Activated T-cell treated with anti-CD3 and anti-CD28 coated beads for 48 hours (primary cell): Measurements from ENCODE around the gene BACE2.
"Not testable (repeated sequence)": the region's sequence is repeated elsewhere in the genome, so short reads cannot be mapped to it uniquely, and the experiment has no call there.

Experiments
- DNase-seq: peaks from one replicate; pipeline ENCODE4 v3.0.0-alpha.2; 2020; ENCODE audit warnings: low read depth

BACE2 gene

DNA sequence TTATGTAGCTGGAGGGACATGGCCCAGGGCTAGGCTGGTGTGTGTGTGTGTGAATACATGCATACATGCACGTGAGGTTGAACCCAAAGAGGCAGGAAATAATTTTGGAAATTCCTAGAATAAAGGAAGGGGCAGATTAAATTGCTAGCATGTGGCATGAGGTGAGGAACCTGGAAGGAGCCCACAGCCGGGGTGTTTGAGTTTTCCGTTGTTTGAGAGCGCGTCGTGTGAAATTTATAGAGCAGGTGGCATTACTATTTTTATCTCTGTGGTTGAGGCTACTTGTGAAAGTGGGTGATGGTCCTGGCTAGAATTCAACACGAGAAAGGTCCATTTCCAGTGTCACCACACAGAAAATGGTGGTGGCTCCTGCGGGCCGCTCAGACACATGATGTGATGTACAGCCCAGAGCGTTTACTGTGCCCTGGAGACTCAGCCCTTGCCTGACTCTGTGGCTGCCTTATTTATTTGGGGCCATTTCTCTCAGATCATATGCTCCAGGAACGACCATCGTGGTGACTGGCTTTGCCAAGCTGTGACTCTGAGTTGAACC lies 48.0 kb downstream of the BACE2 start:
- no peak for DNase-seq

DNA sequence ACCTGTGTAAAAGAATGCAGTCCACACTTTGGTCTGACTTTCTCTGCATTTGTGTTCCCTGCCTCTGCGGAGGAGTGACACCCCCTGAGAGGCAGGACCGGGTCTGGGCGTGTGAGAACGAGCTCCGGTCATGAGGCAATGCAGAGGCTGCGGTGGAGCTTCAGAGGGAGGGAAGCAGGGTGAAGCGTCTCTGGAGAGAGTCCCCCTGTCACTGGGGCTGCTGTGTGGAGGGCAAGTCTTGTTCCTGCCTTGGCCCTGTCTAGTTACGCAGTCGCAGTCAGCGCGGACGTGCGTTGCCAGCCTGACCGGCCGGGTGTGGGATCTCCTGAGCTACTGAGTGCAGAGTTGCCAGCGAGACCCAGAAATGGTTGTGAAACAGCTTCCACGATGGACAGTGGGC lies 48.5 kb downstream of the BACE2 start:
- DNase-seq = no peak

DNA sequence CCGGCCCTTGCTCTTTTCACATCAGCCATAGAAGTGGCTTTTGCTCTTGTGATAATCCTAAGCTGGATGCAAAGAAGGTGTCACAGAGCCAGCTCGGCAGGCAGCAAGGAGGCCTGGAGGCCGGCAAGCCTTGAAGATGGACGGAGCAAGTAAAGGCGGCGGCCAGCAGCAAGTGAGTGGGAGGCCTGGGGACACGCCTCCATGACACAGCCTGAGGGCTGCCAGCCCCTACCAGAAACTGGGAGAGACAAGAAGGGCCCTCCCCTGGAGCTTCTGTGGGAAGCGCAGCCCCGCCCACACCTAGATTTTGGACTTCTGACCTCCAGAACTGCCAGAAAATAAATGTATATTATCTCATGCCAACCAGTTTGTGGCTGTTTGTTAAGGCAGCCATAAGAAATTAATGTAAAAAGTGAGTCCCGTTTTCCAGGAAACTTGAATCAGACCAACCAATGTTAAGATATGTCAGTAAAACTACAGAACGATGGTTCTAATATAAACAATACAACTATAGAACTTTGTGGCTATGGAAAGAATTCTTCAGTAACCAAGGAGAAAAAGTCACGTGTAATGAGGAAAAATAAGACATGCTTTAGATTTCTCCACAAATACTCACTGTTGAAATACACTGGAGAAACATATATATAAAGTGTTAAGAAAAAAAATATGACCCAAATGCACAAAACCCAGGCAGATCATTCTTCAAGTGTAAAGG lies 49.9 kb downstream of the BACE2 start:
- DNase-seq = no peak

DNA sequence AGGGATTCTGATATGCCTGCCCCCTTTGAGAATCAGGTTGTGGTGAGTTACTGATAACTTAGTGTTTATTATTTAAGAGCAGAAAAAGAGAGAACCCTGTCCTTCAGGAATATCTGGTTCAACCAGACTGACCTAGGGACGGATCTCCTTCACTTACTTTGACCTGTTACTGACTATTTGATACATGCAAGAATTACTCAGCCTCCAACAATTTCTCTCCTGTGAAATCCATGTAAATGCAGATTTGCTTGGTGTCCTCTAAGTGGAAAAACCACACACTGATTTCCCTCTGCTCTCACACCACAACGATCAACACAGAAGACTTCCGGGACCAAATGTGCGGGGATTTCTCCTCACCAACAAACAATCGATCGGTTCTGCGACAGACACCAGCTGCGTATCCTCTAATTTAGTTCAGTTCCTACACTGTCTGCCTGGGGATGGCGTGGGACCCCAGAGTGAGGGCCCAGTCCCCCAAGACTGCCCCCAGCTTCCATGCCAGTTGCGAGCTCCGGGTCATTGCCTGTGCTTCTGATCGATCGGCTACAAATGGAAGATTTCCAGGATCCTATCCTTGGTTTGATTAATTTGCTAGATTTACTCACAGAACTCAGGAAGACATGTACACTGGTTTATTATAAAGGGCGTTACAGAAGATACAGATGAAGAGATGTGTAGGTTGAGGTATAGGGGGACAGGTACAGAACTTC lies 51.7 kb downstream of the BACE2 start:
- no peak for DNase-seq

DNA sequence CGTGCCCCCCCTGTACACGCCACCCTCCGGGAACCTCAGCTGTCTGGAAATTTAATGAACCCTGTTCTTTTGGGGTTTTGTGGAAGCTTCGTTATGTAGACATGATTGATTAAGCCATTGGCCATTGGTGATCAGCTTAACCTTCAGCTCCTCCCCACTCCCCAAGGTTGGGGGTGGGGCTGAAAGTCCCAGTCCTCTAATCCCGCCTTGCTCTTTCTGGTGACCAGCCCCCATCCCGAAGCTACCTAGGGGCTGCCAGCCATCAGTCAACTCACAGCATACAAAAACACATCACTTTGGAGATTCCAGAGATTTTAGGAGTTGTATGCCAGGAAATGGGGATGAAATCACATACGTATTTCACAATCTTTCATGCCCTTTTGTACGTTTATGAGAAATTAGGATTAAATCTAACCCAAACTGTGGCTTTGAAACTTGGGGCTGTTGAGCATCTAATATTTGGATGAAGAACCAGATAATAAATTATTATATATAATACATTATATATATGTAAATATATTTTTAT lies 52.3 kb downstream of the BACE2 start:
- DNase-seq = no peak

DNA sequence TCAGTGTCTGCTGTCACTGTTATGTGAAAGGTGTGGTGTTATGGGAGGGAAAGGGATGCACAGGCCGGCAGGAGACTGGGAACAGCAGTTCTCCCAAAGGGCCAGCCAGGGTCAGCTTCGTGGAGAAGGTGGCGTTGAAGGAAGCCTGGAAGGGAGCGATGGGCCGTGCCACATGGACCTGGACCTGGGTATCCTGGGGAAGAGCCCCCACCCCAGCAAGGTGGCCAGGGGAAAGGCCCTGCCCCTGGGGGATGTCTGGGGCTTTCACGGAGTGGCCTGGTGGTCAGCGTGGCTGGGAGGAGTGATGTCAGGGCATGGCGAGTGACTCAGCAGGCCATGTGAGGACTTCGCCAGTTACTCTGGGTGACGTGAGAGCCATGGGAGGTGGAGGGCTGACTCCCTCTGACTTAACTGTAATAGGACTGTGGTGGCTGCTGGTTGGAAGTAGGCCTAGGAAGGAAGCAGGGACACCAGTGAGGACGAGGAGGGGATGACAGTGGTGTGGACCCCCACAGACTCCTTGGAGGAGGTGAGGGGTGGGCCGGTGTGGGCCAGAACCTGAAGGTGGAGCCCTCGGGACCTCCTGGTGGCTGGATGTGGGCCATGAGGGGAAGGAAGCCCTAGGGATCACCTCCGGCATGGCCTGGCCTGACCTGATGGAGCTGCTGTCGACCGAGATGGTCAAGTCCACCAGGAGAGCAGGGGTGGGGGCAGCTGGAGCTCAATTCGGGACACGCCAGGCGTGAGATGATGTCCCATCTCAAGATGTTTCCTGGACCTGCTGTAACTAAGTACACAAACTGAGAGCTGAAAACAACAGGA lies 54.5 kb downstream of the BACE2 start:
- no peak for DNase-seq

DNA sequence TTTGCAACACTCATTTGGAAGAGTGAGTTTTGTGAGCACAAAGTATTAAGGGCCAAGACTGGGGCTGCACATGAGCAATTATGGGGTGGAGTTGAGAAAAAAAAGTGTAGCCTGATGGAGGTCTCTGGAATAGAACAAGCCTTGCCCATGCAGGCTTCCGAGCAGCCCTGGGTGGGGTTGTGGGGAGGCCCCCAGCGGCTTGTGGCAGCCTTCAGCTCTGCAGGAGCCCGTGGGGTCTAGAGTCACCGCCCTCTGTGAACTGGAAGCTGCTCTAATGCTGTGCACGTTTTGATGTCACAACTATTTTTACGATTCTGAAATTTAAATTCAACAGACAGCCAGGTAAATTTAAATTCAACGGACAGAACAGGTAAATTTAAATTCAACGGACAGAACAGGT lies 58.9 kb downstream of the BACE2 start:
- no peak for DNase-seq

DNA sequence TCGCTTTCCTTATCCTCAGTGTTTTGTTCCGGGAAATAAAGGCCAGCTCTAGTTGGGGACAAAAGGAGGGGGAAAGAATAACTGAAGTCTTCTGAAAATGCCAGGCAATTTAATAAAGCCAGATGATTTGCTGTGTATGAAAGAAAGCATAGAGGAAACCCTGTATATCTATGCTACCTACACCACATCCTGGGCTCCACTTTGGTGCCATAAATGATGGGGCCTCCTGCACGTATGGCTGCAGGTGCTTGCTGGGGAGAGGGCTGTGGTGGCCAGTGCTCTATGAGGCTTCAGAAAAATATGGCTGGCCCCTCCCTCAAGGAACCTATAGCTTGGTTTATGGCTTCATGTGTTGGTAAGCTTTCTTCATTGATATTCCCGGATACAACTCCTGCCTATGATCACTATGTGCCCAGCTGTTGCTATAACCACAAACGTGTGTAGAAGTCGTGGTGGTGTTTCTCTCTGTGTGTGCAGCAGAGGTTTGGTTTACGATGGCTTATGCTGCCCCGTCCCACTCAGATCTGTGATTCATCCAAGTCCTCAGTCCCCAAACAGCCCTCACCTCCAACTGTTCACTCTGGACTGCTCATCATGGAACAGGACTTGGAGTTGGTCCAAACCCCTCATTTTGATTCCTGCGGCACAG lies 59.5 kb downstream of the BACE2 start:
- DNase-seq = no peak

DNA sequence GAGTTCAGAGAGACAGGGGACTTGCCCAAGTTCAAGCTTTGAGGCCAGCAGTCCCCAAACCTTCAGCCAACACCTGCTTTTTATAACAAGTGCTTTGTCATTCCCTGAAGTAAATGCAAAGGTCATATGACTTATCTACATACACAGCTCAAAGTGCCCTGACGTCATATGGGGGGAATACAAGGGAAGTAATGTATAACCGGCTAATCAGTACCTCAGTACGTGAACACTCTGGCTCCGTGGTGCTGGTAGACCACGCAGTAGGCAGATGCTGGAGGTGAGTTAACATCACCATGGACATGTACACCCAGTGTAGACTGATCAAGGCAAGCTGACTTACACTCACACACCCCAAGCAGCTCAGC lies 60.0 kb downstream of the BACE2 start:
- no peak for DNase-seq

DNA sequence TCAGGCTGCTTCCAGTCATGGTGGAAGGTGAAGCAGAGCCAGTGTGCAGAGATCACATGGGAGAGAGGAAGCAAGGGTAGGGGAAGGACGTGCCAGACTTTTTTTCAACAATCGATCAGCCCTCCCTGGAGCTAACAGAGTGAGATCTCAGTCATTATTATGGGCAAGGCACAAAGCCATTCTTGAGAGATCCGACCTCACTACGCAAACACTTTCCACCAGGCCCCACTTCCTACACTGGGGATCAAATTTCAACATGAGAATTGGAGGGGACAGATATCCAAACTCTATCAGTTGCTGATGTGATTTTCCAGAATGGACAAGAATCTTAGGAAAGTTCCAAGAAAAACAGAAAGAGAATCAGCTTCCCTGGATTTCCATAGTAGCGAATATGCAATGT lies 60.5 kb downstream of the BACE2 start:
- no peak for DNase-seq

DNA sequence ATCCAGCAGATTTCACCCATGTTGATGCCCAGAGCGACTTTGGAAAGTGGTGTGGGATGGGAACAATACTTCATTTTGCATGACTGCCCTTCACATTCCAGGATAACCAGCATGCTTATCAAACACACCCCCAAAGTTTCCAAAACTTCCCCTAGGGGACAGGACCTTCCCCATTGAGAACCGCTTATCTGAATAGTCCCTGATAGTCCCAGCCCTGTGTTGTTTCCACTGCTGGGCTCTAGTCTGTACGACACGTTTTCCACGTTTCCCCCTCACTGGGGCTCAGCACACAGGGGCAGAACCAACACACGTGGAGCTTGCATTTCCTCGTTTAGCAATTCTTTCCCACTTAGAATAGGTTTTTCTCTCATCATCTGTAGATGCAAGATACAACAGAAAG lies 61.0 kb downstream of the BACE2 start:
- DNase-seq = no peak

DNA sequence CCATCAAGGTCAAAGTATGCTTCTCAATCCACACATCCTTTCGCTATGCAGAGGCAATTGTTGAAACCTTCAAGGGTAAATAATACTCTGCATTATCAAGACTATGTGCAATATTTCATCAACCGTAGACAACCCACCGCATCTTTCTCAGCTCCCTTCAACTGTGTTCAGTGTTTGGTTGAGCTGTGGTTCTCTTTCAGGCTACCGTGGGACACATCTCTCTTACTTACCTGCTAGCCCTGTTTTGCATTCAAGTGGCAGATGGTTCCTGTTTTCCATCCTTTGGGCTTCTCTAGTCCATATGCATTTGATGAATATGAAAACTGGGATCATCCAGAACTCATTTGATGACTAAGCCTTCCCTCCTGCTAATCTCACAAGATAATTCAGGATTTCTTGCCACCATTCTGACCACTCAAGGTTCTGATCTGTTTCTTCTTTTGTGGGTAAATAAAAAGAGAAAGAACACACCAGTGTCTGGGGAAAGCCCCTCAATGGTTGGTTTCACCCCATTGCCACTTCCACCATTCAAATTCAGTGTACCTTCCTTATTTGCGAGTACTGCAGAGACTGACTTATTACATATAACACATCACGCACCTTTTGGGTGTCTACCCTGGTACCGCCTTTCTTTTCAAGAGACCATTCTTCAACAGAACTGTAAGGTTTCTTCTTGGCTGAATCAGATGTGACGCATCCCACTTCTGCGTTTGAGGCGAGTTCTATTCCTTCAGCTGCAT lies 61.7 kb downstream of the BACE2 start:
- no peak for DNase-seq

DNA sequence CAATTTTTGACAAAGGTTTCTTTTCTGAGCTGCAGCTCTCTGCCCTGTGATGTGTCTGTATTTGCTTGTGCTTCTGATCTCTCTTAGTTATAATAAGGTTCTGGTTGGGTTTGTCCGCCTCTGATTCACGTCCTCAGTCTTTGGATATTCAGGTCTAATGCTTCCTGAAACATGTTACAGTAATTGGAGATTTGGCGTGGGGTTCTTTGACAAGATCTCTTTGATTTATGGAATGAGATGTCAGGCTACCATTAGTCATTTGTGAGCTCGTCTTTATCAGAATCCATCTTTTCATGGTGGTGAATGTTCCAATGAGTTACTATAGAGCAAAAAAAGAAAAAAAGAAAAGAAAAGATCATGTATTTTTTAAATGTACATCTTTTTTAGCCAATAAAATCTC lies 62.5 kb downstream of the BACE2 start:
- no peak for DNase-seq

DNA sequence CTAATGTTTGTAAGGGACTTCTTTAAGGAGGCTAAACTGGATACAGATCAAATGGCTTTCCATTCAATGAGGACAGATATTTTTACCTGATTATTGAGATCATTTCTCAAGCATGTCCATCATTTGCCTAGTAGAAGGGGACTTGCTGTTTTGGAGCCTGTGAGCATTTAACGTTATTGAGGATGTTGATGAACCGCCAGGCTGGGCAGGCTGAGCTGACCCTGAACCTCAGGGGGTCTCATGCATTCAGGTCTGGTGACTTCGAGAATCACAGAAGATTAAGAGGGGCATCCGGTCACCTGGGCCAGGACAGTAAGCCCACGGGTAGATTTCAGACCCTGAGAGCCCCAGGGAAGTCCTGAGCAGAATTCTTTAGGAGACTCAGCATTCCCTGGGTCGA lies 63.1 kb downstream of the BACE2 start:
- no peak for DNase-seq

DNA sequence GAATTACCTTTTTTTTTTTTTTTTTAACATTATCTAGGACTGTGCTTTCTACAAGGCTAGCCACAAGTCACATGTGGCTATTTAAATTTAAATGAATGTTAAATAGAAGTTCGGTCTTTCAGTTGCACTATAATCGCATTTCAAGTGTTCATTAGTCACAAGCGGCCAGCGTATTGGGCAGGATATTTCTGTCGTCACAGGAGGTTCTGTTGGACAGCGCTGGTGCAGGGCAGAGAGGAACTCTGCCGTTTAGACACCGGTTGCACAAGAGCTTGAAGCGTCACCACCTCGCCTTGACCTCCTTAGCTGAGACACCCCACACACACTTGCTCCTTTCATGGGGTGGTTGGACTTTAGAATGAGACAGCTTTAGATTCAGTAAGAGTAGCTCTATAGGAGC lies 64.1 kb downstream of the BACE2 start:
- DNase-seq = no peak

DNA sequence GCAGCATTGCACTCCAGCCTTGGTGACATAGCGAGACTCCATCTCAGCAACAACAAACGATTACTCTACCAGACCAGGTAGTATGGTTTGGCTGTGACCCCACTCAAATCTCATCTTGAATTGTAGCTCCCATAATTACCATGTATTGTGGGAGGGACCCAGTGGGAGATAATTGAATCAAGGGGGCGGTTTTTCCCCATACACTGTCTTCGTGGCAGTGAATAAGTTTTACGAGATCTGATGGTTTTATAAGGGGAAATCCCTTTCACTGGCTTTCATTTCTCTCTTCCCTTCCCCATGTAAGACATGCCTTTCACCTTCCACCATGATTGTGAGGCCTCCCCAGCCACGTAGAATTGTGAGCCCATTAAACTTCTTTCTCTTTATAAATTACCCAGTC lies 66.0 kb downstream of the BACE2 start:
- no peak for DNase-seq

DNA sequence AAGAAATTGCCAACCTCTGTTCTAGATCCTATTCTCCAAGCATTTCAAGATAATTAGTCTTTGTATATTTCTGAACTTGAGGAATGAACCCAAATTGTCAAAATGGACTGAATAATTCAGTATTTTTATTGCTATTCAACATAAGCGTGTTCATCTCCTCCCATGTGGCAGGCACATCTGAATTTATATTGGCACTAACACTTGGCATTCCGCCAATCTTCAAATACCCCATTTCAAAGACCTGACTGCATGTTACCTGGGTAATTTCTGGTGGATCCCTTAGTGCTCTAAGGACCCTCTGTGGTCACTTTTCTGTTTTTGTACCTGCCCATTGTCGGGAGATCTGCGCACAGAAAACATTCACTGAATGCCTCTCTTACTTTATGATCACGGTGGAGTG lies 66.6 kb downstream of the BACE2 start:
- no peak for DNase-seq

DNA sequence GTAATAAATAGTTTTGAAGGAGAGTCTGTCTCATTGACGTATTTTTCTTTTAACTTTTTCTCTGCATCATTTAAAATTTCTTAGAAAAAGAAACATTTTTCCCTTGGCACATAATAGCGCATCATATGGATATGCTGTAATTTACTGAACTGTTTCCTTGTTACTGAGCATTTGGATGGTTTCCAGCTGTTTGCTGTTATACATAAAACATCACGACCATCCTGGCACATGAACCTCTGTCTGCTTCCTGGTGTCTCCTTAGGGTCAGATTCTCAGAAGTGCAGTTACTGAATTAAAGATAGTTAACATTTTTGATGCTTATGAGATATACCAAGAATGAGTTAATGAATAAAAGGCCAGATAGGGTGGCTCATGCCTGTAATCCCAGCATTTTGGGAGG lies 67.2 kb downstream of the BACE2 start:
- DNase-seq = no peak

DNA sequence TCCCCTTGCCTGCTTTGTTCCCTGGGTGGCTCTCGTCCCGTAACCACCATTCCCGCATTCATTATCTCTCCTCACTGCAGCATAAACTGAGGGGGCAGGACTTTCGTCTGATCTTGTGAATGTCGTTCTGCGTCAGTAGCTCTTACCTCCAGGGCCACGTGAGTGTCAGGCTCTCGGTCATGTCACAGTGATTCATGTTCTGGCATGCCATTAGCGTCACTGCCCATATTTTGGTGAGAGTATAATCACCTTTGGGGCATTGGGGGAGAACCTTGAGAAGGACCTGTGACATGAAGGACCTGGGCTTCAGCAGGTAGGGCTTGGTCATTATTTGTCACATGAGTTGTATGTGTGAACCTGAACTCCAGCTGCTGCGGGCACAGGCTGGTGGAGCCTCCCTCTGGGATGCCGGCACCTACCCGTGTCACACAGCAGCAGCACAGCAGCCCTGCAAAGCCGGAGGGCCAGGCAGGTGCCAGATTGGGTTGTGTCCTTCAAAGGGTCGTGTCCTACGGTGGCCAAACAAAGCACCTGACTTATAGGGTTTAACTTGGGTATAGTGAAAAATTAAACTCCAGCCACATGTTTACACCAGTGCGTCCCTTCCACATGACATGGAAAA lies 68.5 kb downstream of the BACE2 start:
- no peak for DNase-seq

DNA sequence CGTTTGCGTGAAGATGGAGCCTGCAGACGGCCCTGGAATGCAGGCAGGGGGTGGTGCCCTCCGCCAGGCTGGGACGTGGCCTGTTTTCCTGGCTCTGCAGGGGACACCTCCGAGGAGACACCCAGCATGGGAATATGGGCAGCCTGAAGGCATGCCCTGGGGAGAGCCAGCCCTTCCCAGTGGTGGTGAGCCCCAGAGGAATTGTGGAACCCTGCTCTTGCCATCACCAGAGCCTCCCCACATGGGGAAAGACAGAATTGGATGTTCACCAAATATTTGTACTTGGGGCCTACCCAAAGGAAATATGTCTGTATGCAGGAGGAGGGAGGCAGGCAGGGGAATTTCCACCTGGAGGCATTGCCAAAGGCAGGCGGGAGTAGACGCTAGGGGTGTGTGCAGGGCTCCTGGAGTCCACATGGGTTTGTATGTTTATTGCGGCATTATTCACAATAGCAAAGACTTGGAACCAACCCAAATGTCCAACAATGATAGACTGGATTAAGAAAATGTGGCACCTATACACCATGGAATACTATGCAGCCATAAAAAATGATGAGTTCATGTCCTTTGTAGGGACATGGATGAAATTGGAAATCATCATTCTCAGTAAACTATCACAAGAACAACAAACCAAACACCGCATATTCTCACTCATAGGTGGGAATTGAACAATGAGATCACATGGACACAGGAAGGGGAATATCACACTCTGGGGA lies 70.3 kb downstream of the BACE2 start:
- DNase-seq = not testable (repeated sequence)
